MM.1S (cell line): Measurements from ENCODE around the gene IMMP2L.

Experiments
- DNase-seq: peaks from one replicate; pipeline ENCODE4 v3.0.0-alpha.2; 2015
- H2AFZ ChIP-seq: fragments of 300-600 bp; sonication (generic); 2 replicates; pipeline ENCODE4 v1.6.0; 2016; ENCODE audit warnings: antibody characterized with exemption, low read length
- H3F3A ChIP-seq: fragments of 300-600 bp; sonication (generic); 2 replicates; pipeline ENCODE4 v1.6.1; 2016; ENCODE audit warnings: mild to moderate bottlenecking, antibody characterized with exemption, low read length, moderate library complexity, mixed read lengths; ENCODE audit not compliant: insufficient read depth
- H3K27ac ChIP-seq: fragments of 300-600 bp; sonication (generic); 2 replicates; pipeline ENCODE4 v1.5.1; 2016; ENCODE audit warnings: mild to moderate bottlenecking, low read length
- H3K27me3 ChIP-seq: fragments of 300-600 bp; sonication (generic); replicated peaks from 2 replicates; pipeline ENCODE4 v1.6.0; 2016; ENCODE audit warnings: low read length; ENCODE audit not compliant: insufficient read depth
- H3K36me3 ChIP-seq: fragments of 300-600 bp; sonication (generic); replicated peaks from 2 replicates; pipeline ENCODE4 v1.6.1; 2016; ENCODE audit warnings: mild to moderate bottlenecking, low read length, mixed read lengths; ENCODE audit not compliant: insufficient read depth
- H3K4me1 ChIP-seq: fragments of 300-600 bp; sonication (generic); 2 replicates; pipeline ENCODE4 v1.6.1; 2016; ENCODE audit warnings: low read length, mixed read lengths
- H3K4me2 ChIP-seq: fragments of 300-600 bp; sonication (generic); 2 replicates; pipeline ENCODE4 v1.6.0; 2016; ENCODE audit warnings: low read depth, low read length
- H3K4me3 ChIP-seq: fragments of 300-600 bp; sonication (generic); 2 replicates; pipeline ENCODE4 v1.5.1; 2016; ENCODE audit warnings: low read length, mixed read lengths
- H3K79me2 ChIP-seq: fragments of 300-600 bp; sonication (generic); 2 replicates; pipeline ENCODE4 v1.6.1; 2016; ENCODE audit warnings: mixed run types, low read length, mixed read lengths
- H3K9ac ChIP-seq: fragments of 300-600 bp; sonication (generic); 2 replicates; pipeline ENCODE4 v1.6.1; 2016; ENCODE audit warnings: low read length, mixed read lengths
- H3K9me2 ChIP-seq: fragments of 300-600 bp; sonication (generic); replicated peaks from 2 replicates; pipeline ENCODE4 v1.6.1; 2016; ENCODE audit warnings: mild to moderate bottlenecking, low read length, mixed read lengths; ENCODE audit not compliant: insufficient read depth
- H3K9me3 ChIP-seq: fragments of 300-600 bp; sonication (generic); replicated peaks from 2 replicates; pipeline ENCODE4 v1.6.1; 2016; ENCODE audit warnings: mild to moderate bottlenecking, low read length, mixed read lengths; ENCODE audit not compliant: insufficient read depth
- H4K20me1 ChIP-seq: fragments of 300-600 bp; sonication (generic); 2 replicates; pipeline ENCODE4 v1.6.1; 2016; ENCODE audit warnings: mild to moderate bottlenecking, low read length, moderate library complexity, mixed read lengths; ENCODE audit not compliant: insufficient read depth
- EZH2 ChIP-seq: fragments of 300-600 bp; sonication (generic); optimal IDR thresholded peaks from 2 replicates; pipeline ENCODE3; 2017; ENCODE audit warnings: low read depth, mild to moderate bottlenecking, antibody characterized with exemption, low read length, mixed read lengths
- EZH2phosphoT487 ChIP-seq: fragments of 300-600 bp; sonication (generic); IDR thresholded peaks from 2 replicates; pipeline ENCODE4 v1.6.1; 2018; ENCODE audit warnings: antibody characterized with exemption, low read length
- TF ChIP-seq, protein P1 (sequence below): fragments of 300-600 bp; sonication (generic); IDR thresholded peaks from 2 replicates; pipeline ENCODE4 v1.5.1; 2016; ENCODE audit warnings: antibody characterized with exemption, low read length, mixed read lengths

Gene IMMP2L

DNA sequence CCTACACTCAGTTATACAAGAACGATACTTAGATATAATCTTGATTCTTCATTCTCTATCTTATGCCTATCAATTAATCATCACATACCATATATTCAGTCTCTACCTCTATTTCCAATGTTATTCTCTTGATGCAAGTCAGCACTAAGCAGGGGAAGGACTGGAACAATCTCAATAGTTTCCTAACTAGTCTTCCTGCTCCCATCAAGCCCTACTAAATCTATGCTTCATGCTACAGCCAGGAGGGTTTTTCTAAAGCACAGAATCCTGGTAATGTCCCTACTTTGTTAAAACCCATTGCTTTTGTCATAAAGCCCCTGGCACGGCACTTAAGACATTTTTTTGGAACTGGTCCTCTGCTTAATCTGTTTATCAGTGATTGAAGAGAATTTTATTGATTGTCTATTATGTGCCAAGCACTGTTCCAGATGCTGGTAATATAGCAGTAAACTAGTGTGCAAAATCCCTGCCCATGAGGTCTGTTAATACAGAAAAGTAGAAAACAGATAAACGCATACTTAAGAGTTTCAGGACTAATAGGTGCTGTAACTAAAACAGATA is 794.7 kb downstream of the IMMP2L start:
- DNase-seq, result no peak
- Histone ChIP-seq H3K9me2 (no peaks in the 10 kb centered on the region), H3K9me3 (no peaks in the 10 kb centered on the region), H3F3A (no peaks in the 10 kb centered on the region), H3K27ac (no peak overlapping the region), H2AFZ (no peak overlapping the region), H3K4me2 (no peak overlapping the region), H3K9ac (no peak overlapping the region), H3K79me2 (no peaks in the 10 kb centered on the region), H4K20me1 (no peaks in the 10 kb centered on the region), H3K36me3 (no peaks in the 10 kb centered on the region), H3K4me1 (no peaks in the 10 kb centered on the region), H3K27me3 (no peaks in the 10 kb centered on the region), H3K4me3 (no peak overlapping the region)
- no peak for TF ChIP-seq EZH2phosphoT487
- TF ChIP-seq, protein P1, sequence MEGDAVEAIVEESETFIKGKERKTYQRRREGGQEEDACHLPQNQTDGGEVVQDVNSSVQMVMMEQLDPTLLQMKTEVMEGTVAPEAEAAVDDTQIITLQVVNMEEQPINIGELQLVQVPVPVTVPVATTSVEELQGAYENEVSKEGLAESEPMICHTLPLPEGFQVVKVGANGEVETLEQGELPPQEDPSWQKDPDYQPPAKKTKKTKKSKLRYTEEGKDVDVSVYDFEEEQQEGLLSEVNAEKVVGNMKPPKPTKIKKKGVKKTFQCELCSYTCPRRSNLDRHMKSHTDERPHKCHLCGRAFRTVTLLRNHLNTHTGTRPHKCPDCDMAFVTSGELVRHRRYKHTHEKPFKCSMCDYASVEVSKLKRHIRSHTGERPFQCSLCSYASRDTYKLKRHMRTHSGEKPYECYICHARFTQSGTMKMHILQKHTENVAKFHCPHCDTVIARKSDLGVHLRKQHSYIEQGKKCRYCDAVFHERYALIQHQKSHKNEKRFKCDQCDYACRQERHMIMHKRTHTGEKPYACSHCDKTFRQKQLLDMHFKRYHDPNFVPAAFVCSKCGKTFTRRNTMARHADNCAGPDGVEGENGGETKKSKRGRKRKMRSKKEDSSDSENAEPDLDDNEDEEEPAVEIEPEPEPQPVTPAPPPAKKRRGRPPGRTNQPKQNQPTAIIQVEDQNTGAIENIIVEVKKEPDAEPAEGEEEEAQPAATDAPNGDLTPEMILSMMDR, result no peak
- TF ChIP-seq EZH2, result no peak

DNA sequence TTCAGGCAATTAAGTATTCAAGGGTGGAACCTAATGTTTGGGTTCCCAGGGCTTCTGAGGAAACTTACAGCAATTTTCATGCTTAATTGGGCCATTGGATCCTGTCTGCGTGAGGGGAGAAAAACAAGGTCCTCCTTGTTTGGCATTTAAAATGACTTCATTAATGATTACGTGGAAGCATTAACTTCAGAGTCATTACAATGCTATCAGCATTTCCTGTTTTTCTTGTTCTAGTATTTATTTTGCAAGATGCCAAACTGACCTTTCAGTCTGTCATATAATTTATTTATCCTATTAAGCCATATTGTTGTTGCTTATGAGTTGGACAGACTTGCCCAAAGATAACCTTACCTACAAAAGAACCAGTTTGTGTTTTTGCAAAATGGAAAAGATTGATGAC is 795.4 kb downstream of the IMMP2L start:
- H3K27me3 ChIP-seq, result no peaks in the 10 kb centered on the region
- H3K36me3 ChIP-seq, result no peaks in the 10 kb centered on the region
- no peaks in the 10 kb centered on the region for H3K4me1 ChIP-seq
- DNase-seq, result no peak
- no peaks in the 10 kb centered on the region for H3K79me2 ChIP-seq
- H3K4me3 ChIP-seq, result no peak overlapping the region
- H3K9ac ChIP-seq, result no peak overlapping the region
- H4K20me1 ChIP-seq, result no peaks in the 10 kb centered on the region
- no peaks in the 10 kb centered on the region for H3F3A ChIP-seq
- no peak overlapping the region for H3K27ac ChIP-seq
- H3K9me2 ChIP-seq, result no peaks in the 10 kb centered on the region
- TF ChIP-seq EZH2phosphoT487, result no peak
- TF ChIP-seq, protein P1, result no peak
- no peak for TF ChIP-seq EZH2
- no peak overlapping the region for H2AFZ ChIP-seq
- no peaks in the 10 kb centered on the region for H3K9me3 ChIP-seq
- H3K4me2 ChIP-seq, result no peak overlapping the region

DNA sequence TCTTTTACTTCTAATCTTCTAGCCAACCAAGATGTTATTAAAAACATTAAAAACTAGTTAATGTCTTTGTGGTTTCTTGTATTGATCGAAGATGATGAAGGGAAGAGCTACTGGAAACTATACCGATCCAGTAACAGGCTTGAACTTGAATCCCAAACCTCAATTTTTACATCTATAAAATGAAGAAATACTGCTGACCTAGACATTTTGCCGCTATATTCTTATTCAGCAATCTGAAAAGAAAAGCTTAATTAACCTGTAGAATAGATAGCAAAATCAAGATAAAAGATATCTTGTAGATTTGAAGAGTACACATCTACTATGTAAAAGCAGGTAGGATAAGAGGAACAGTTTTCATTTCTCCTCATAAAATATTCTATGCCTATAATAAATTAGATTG is 797.4 kb downstream of the IMMP2L start:
- no peaks in the 10 kb centered on the region for H3K27me3 ChIP-seq
- no peak overlapping the region for H3K4me3 ChIP-seq
- no peak overlapping the region for H2AFZ ChIP-seq
- no peaks in the 10 kb centered on the region for H3K9me2 ChIP-seq
- H3K4me2 ChIP-seq, result no peak overlapping the region
- H3K36me3 ChIP-seq, result no peaks in the 10 kb centered on the region
- H3K27ac ChIP-seq, result no peak overlapping the region
- no peaks in the 10 kb centered on the region for H3K4me1 ChIP-seq
- H3K9me3 ChIP-seq, result no peaks in the 10 kb centered on the region
- H3K9ac ChIP-seq, result no peak overlapping the region
- H4K20me1 ChIP-seq, result no peaks in the 10 kb centered on the region
- H3F3A ChIP-seq, result no peaks in the 10 kb centered on the region
- no peak for TF ChIP-seq EZH2
- TF ChIP-seq, protein P1, result no peak
- no peak for TF ChIP-seq EZH2phosphoT487
- H3K79me2 ChIP-seq, result no peaks in the 10 kb centered on the region
- no peak for DNase-seq
